ENCODE data around the gene VLDLR.
A peak's percentile ranks its signal among the peaks of the same experiment; 100 is the strongest.

DNA sequence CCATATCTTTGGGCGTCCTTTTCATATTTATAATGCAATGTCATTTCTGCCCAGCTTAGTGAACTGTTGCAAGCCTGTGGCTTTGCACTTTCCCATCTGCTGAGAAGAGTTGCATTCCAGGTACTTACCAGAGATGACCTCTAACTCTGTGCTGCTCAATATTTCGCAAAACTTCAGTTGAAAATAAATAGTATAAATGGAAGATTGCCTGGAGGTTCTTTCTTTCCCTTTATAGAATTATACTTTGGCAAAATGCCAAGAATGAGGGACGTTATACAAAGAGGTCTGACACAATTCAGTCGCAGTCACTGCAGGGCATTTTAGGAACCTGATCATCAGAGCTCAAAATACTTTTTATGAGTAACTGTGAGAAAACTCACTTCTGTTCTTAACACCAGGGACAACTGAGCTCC lies 18.9 kb upstream of the VLDLR start:
- no peak for TF ChIP-seq POLR2A (IDR thresholded peaks at IDR 0.05; ENCODE audit: low read depth, low read length)
- no peak for TF ChIP-seq POLR2AphosphoS5 (IDR thresholded peaks at IDR 0.05; ENCODE audit: low read depth, low read length)
- TF ChIP-seq TAF1 (IDR thresholded peaks at IDR 0.05; ENCODE audit: low read depth, low read length): no peak
- no peak for TF ChIP-seq POU2F2 (IDR thresholded peaks at IDR 0.05; ENCODE audit: low read depth, low read length)
- TF ChIP-seq SPI1 (IDR thresholded peaks at IDR 0.05; ENCODE audit: low read depth, low read length): peak; percentile 70
- no peak for TF ChIP-seq PAX5 (IDR thresholded peaks at IDR 0.05; ENCODE audit: insufficient read depth, low read length, severe bottlenecking)

All from GM12891 (cell line).